Activated naive CD8-positive, alpha-beta T cell treated with anti-CD3 and anti-CD28 coated beads, Interleukin-2, amount 10 ng/mL, durations not matched to agents 7 days and 5 days (primary cell): Measurements from ENCODE around the gene TRMT5. TPM values are rescaled to one million over a fixed set of nuclear protein-coding genes. Genes with fewer than 3 reads are reported as not detected.

Experiments used
- ATAC-seq: fragments of 150-1000 bp; cut with Tn5 transposase; one replicate; pipeline ENCODE4 v1.10.0; 2021; ENCODE audit warnings: low read depth, moderate library complexity
- POLR2A ChIA-PET: fragments of 350-600 bp; sonication (Branson Sonifier 250); formaldehyde crosslinking; loops from one replicate; lab custom pipeline; 2021; ENCODE audit warnings: antibody characterized with exemption; lab: Charles Lee
- DNase-seq: peaks from one replicate; pipeline ENCODE4 v3.0.0; 2021
- H3K27ac Mint-ChIP-seq: one replicate; pipeline ENCODE4 v1.8.0; 2022; ENCODE audit warnings: mild to moderate bottlenecking, mixed read lengths
- H3K27me3 Mint-ChIP-seq: one replicate; pipeline ENCODE4 v1.8.0; 2022; ENCODE audit warnings: mild to moderate bottlenecking, moderate library complexity, mixed read lengths
- H3K36me3 Mint-ChIP-seq: one replicate; pipeline ENCODE4 v1.8.0; 2021; ENCODE audit warnings: mild to moderate bottlenecking, mixed read lengths
- H3K4me1 Mint-ChIP-seq: one replicate; pipeline ENCODE4 v1.8.0; 2021; ENCODE audit warnings: mixed read lengths
- H3K4me3 Mint-ChIP-seq: one replicate; pipeline ENCODE4 v1.8.0; 2022; ENCODE audit warnings: mild to moderate bottlenecking, moderate library complexity, mixed read lengths
- H3K9me3 Mint-ChIP-seq: one replicate; pipeline ENCODE4 v1.8.0; 2021; ENCODE audit warnings: mixed read lengths
- total RNA-seq, 2 experiments: library from RNA; stranded (reverse); gene quantifications; one replicate each; pipeline ENCODE4 v1.2.3, GENCODE V29; 2021

Gene TRMT5, protein sequence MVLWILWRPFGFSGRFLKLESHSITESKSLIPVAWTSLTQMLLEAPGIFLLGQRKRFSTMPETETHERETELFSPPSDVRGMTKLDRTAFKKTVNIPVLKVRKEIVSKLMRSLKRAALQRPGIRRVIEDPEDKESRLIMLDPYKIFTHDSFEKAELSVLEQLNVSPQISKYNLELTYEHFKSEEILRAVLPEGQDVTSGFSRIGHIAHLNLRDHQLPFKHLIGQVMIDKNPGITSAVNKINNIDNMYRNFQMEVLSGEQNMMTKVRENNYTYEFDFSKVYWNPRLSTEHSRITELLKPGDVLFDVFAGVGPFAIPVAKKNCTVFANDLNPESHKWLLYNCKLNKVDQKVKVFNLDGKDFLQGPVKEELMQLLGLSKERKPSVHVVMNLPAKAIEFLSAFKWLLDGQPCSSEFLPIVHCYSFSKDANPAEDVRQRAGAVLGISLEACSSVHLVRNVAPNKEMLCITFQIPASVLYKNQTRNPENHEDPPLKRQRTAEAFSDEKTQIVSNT
- total RNA-seq = 1 to 10 TPM; 7.6 TPM

DNA sequence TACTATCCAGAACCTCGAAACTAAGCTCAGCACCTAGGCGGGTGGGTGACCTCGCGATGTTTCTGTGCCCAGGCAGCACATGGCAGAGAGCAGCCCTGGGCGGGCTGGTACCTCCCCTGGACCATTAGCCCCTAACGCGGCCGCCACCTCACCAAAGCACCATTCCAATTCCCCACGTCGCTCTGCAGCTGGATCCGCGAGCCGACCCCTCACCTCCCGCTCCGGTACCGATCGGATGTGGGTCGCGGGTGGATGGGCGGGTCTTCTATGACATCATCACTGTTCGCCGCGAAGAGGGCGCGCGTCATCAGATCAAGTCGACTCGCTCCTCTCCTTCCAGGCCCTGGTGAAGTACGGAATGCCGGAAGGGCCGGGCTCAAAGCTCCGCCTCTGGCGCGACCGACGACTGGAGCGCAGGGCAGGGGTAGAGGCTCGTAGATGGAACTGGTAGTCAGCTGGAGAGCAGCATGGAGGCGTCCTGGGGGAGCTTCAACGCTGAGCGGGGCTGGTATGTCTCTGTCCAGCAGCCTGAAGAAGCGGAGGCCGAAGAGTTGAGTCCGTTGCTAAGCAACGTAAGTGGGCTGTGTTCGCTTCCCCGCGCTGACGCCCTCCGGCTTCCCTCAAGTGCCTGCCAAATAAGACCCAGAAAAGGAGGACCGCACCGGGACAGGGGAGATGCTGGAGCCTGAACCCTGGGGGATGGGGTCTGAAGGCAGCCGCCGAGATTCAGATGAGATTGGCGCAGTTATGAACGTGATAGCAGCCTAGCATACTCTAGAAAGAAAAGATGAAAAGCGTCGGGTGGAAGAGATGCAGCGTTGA lies at the start of gene TRMT5, which contains the start of gene SLC38A6:
TRMT5 (minus strand) TSS at position 269 of the 822 bp plus-strand sequence; CDS start at position 163, 106 bp downstream.
SLC38A6 (plus strand) TSS at position 435 of the 822 bp plus-strand sequence; CDS start at position 468, 33 bp downstream.
- H3K36me3 Mint-ChIP-seq = peaks cover 10% of the 10 kb centered on the region
- H3K4me1 Mint-ChIP-seq = peaks cover 15% of the 10 kb centered on the region
- H3K4me3 Mint-ChIP-seq = no peak within 1 kb of the TSS
- POLR2A ChIA-PET = interaction anchor here (0.7 to 1.2 kb wide), 3 partner anchors 324 to 890 kb away, joined by 3 to 7 read pairs (median 4); partner anchors contain the start of genes PCNX4 and PPM1A
- DNase-seq (peak; percentile 94), ATAC-seq (peak; percentile 90)
- no peak within 1 kb of the TSS for H3K27ac Mint-ChIP-seq
- no peaks in the 10 kb centered on the region for H3K9me3 Mint-ChIP-seq
- no peaks in the 10 kb centered on the region for H3K27me3 Mint-ChIP-seq

DNA sequence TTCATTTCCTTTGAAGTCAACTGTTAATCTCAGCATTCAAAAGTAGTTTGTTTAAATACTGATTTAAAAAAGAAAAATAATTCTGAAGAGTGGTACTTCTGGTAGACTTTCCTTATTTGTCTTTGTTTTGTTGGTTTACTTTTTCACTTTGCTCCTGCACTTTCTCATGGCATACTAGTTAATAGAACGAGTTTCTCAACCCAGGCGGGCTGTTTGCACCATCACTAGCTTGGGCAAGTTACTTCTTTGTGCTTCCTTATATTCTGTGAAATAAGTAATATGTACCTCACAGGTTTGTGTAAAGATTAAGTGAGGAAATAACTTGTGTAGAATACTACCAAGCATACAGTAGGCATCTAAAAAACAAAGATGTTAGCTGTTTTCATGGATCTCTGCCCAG lies 45.6 kb upstream of the TRMT5 start:
- Mint-ChIP-seq H3K4me3 (no peak overlapping the region), H3K27me3 (peaks cover 4% of the 10 kb centered on the region), H3K27ac (no peak overlapping the region), H3K4me1 (no peaks in the 10 kb centered on the region), H3K36me3 (peaks cover 1% of the 10 kb centered on the region), H3K9me3 (no peaks in the 10 kb centered on the region)
- POLR2A ChIA-PET = no interaction called here
- no peak for DNase-seq
- no peak for ATAC-seq

DNA sequence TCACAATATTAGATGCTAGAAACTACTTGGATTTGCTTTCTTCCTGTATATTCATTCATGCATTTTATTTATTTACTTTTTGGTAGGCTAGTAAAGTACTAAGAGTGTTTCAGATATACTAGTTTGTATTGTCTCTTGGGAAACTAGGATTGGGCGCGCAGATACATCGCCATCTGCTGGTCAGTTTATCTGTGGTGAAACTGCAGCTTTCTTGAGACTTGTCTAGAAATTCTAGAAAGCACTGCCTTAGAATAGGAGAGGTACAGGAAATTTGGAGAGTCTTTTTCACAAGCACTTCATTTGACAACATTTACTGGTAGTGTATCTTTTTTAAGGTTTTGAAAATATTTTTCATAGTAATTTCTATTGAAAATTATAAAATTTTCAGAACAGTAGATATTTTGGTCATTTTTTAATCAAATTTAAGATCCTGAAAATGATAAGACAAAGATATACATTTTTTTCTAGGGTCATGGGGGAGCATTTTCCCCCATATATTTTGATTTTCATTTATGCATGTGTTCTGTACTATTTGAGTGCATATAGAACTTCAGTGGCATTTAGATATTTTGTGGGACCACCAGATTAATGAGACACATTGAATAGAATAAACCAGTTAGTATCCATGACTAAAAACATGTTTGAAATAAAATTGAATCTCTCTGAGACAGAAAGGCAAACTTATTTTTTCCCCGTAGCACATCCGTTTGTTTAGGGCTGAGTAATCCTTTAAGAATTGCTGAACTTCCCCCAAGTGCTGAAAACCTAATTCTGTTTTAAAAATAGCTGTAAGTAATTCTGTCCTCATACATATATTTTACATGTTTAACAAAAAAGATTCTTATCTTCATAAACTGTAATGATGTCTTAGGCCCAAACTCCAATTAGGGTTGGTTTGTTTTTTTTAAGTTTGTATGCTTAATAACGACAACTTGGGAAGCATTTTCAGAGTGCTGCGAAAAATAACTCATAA lies 44.7 kb upstream of the TRMT5 start:
- H3K9me3 Mint-ChIP-seq = no peaks in the 10 kb centered on the region
- no peaks in the 10 kb centered on the region for H3K4me1 Mint-ChIP-seq
- H3K27me3 Mint-ChIP-seq = peaks cover 4% of the 10 kb centered on the region
- H3K36me3 Mint-ChIP-seq = no peaks in the 10 kb centered on the region
- DNase-seq = no peak
- ATAC-seq = no peak
- H3K27ac Mint-ChIP-seq = no peak overlapping the region
- POLR2A ChIA-PET = interaction anchor here (1.0 kb wide), 1 partner anchor 401 kb away, joined by 3 read pairs; no protein-coding TSS in a partner anchor
- H3K4me3 Mint-ChIP-seq = no peak overlapping the region

DNA sequence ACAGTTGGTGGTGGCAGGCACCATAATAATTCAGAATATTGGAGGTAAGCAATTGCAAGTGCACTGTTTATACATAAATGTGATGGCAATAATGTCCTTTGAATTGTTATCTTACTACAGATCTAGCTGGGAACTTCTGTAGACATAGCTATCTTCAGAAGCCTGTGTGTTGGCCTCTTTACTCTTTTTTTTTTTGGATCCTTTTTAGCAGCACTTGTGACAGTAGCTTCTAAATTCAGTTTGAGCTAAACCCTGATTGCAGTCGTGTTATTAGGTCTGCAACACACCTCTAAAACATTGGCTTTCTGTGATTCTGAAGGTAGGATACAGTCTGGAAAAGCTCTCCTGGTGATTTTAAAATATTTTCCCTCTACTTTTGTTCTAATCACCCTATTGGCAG lies 38.7 kb upstream of the TRMT5 start:
- Mint-ChIP-seq H3K27ac (no peak overlapping the region), H3K27me3 (no peaks in the 10 kb centered on the region), H3K9me3 (no peaks in the 10 kb centered on the region), H3K4me3 (no peak overlapping the region), H3K4me1 (no peaks in the 10 kb centered on the region), H3K36me3 (no peaks in the 10 kb centered on the region)
- POLR2A ChIA-PET = no interaction called here
- DNase-seq (no peak), ATAC-seq (no peak)

DNA sequence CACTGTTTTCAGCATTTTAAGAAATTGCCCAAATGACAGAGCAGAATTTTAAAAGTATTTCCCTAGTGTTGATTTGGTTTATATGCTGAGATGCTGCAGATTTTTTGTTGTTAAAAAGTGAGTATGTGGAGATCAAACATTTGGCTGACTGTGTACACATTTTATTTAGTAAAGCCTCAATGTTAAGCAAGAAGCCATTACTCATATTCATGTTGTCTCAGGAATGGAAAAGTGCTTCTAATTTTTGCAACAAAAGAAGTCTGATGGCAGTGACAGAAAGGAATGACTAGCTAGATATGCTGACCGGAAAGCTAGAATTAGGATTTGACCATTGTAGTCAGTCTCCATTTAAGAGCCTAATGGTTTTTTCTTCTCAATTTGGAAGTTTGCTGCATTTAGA lies 22.7 kb upstream of the TRMT5 start:
- DNase-seq (no peak), ATAC-seq (no peak)
- H3K36me3 Mint-ChIP-seq = peaks cover 2% of the 10 kb centered on the region
- no peaks in the 10 kb centered on the region for H3K27me3 Mint-ChIP-seq
- H3K4me1 Mint-ChIP-seq = no peaks in the 10 kb centered on the region
- POLR2A ChIA-PET = no interaction called here
- H3K27ac Mint-ChIP-seq = no peak overlapping the region
- H3K9me3 Mint-ChIP-seq = no peaks in the 10 kb centered on the region
- H3K4me3 Mint-ChIP-seq = no peak overlapping the region

DNA sequence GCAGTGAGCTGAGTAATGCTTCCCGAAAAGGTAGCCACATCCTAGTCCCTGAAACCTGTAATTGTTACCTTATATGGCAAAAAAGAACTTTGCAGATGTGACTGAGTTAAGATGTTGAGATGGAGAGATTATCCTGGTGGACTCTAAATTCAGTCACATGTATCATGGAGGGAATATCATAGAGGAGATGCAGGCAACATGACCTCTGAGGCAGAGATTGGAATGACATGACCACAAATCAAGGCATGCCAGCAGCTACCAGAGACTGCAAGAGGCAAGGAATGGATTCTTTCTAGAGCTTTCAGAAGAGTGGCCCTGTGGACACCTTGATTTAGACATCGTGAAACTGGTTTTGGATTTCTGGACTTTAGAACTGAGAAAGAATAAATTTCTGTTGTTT lies 18.7 kb upstream of the TRMT5 start:
- Mint-ChIP-seq H3K9me3 (no peaks in the 10 kb centered on the region), H3K4me3 (no peak overlapping the region), H3K27ac (no peak overlapping the region), H3K4me1 (no peaks in the 10 kb centered on the region), H3K36me3 (peaks cover 2% of the 10 kb centered on the region), H3K27me3 (no peaks in the 10 kb centered on the region)
- ATAC-seq = no peak
- DNase-seq = no peak
- POLR2A ChIA-PET = no interaction called here

DNA sequence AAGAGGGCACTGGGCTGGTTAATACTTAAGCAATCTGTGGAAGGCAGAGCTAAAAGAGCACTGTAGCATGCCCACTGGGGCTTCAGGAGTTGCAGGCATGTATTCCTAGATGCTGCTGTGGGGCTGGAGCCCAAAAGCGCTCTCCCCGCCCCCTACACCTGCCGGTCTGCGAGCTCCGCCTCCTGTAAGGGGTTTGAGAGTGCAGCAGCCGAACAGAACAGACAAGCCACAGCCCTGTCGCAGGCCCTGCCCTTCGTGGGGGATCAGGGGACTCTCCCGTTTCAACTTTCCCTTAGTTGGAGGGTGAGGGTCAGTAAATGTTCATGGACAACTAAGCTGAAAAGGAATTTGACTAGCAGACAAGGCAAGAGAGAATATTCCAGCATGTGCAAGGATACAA lies 17.7 kb upstream of the TRMT5 start:
- POLR2A ChIA-PET = no interaction called here
- Mint-ChIP-seq H3K36me3 (peaks cover 2% of the 10 kb centered on the region), H3K4me1 (no peaks in the 10 kb centered on the region), H3K4me3 (no peak overlapping the region), H3K27ac (no peak overlapping the region), H3K9me3 (no peaks in the 10 kb centered on the region), H3K27me3 (no peaks in the 10 kb centered on the region)
- DNase-seq (no peak), ATAC-seq (no peak)

DNA sequence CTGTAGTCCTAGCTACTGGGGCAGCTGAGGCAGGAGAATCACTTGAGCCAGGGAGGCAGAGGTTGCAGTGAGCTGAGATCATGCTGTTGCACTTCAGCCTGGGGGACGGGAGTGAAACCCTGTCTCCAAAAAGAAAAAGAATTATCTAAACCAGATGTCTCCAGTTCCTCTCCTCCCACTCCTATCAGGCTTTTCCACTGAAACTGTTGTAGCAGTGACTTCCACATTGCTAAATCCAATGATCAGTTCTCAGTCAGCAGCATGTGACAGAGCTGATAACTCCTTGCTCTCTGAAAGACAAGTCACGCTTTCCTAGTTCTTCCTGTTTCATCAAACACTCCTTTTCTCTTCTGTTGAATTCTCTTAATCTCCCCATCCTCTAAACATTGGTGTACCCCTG lies 8.7 kb upstream of the TRMT5 start:
- ATAC-seq (no peak), DNase-seq (no peak)
- H3K4me1 Mint-ChIP-seq = no peaks in the 10 kb centered on the region
- H3K27me3 Mint-ChIP-seq = no peaks in the 10 kb centered on the region
- H3K9me3 Mint-ChIP-seq = no peaks in the 10 kb centered on the region
- POLR2A ChIA-PET = no interaction called here
- no peaks in the 10 kb centered on the region for H3K36me3 Mint-ChIP-seq
- H3K4me3 Mint-ChIP-seq = no peak overlapping the region
- no peak overlapping the region for H3K27ac Mint-ChIP-seq

DNA sequence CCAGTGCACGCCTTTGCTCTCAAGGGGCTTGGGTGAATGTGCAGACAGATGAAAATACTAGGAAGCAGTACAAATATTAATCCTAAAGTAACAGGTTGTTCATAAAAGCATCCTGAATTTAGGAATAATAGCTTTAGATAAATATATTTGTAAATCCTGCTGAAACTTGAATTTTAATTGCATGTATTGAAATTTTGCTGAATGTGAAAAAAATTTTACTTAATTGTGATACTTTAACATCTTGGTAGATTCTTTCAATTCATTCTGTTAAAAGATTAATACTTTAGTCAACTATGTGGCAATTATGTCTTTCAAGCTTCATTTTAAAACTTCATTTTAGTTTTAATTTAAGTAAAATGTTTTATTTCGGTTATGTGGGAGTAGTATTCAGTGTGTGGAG lies 5.6 kb upstream of the TRMT5 start:
- no peak for ATAC-seq
- Mint-ChIP-seq H3K27ac (no peak overlapping the region), H3K4me3 (no peak overlapping the region), H3K4me1 (no peaks in the 10 kb centered on the region), H3K36me3 (no peaks in the 10 kb centered on the region), H3K27me3 (no peaks in the 10 kb centered on the region), H3K9me3 (no peaks in the 10 kb centered on the region)
- POLR2A ChIA-PET = no interaction called here
- DNase-seq = no peak

DNA sequence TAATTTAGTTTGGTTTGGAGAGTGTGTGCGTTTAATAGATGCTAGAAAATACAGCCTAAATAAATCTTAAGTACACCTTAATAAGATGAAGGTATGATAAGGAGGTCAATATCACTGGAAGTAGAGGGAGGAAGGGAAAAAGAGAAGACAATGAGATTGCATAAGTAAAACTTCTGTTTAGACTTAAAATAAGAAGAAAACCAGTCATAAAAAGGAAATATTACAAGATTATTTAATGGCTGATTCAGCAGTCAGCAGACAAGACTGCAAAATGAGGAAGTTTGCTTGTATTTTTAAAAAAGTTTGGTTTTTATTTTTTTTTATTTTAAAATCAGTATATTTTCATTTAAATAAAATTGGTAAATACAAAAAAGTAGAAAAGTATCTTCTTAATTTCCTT lies 3.3 kb upstream of the TRMT5 start:
- Mint-ChIP-seq H3K4me1 (peaks cover 7% of the 10 kb centered on the region), H3K9me3 (no peaks in the 10 kb centered on the region), H3K4me3 (no peak overlapping the region), H3K27me3 (no peaks in the 10 kb centered on the region), H3K36me3 (no peaks in the 10 kb centered on the region), H3K27ac (no peak overlapping the region)
- DNase-seq (no peak), ATAC-seq (no peak)
- POLR2A ChIA-PET = no interaction called here

DNA sequence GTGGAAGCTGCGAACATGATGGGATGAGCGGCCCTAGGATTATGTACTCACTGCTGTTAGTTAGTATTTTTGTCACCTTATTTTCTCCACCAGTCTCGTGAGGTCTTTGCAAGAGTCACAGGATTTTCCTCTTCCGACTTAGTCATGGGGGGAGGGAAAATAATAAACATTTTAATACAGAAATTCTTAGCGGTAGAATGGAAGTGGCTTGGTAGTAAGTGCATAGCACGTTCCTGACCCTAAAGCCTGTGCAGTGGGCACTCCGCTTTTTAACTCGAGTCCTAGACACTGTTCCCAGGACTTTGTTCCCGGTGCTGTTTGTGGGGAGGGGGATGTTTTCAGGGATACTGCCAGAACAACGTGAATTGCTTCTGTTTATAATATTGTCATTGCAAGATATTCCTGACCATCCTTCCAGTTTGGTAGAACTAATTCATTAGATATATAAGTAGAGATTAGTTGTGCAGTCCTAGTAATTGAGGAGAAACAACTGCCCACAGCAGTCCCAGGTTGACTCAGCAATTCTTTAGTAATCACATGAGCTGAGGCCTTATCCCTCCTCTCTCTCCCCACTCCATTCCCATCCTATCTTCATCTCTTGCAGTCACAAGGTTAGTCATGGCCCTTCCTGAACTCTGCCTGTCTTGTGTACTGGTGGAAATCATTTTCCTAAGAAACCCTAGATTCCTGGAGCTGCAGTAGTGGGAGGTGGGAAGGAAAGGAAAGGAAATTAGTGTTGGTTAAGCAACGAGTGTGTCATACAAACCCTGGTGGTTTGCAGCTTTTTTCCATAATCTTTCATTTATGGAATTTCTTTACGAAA lies 965 bp upstream of the TRMT5 start:
- H3K9me3 Mint-ChIP-seq = no peaks in the 10 kb centered on the region
- no peaks in the 10 kb centered on the region for H3K27me3 Mint-ChIP-seq
- H3K4me3 Mint-ChIP-seq = no peak overlapping the region
- DNase-seq = no peak
- ATAC-seq = no peak
- H3K4me1 Mint-ChIP-seq = peaks cover 15% of the 10 kb centered on the region
- H3K36me3 Mint-ChIP-seq = peaks cover 7% of the 10 kb centered on the region
- no peak overlapping the region for H3K27ac Mint-ChIP-seq
- POLR2A ChIA-PET = interaction anchor here (1.2 kb wide), 1 partner anchor 890 kb away, joined by 7 read pairs; the partner anchor contains the start of gene PCNX4

DNA sequence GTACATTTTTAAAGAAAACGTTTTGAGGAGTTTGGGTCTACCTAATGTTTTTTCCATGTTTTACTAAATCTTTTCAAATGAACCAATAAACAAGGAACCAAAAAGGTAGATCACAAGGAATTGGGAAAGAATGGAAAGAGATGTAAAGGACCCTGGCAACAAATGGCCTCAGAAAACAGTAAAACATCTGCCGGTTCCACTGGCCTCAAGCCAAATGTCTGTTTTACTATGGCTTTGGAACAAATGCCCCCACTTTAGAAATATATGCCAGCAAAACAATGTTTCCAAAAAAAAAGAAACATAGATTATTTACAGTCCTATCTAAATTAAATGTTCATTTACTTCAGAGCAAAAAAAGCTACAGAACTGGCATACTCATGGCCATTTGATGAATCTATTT lies 3.0 kb downstream of the TRMT5 start:
- H3K4me3 Mint-ChIP-seq = no peak overlapping the region

More for the DNA sequence above, 3.0 kb downstream of the TRMT5 start:
- H3K4me1 Mint-ChIP-seq = peaks cover 15% of the 10 kb centered on the region
- peaks cover 14% of the 10 kb centered on the region for H3K36me3 Mint-ChIP-seq
- DNase-seq (no peak), ATAC-seq (no peak)
- no peak overlapping the region for H3K27ac Mint-ChIP-seq
- H3K27me3 Mint-ChIP-seq = no peaks in the 10 kb centered on the region
- POLR2A ChIA-PET = no interaction called here
- H3K9me3 Mint-ChIP-seq = no peaks in the 10 kb centered on the region
